Suprapubic skin (tissue), 4 donors: Measurements from ENCODE around the gene SCNN1B. TPM values are rescaled to one million over a fixed set of nuclear protein-coding genes. Genes with fewer than 3 reads are reported as not detected.

Experiments used
- DNase-seq, 2 donors: peaks; one replicate each; pipeline ENCODE4 v3.0.0-alpha.2; 2019; ENCODE audit warnings: low spot score in 2 of 2
- H3K27ac ChIP-seq: fragments of 200-600 bp; sonication (generic); one replicate; pipeline ENCODE4 v1.5.1; 2019
- H3K27me3 ChIP-seq: fragments of 200-600 bp; sonication (generic); one replicate; pipeline ENCODE4 v1.5.1; 2019
- H3K36me3 ChIP-seq: fragments of 200-600 bp; sonication (generic); one replicate; pipeline ENCODE4 v1.5.1; 2019
- H3K4me1 ChIP-seq: fragments of 200-600 bp; sonication (generic); one replicate; pipeline ENCODE4 v1.5.1; 2019
- H3K4me3 ChIP-seq: fragments of 200-600 bp; sonication (generic); one replicate; pipeline ENCODE4 v1.5.1; 2019; ENCODE audit warnings: mild to moderate bottlenecking
- H3K9me3 ChIP-seq: fragments of 200-600 bp; sonication (generic); one replicate; pipeline ENCODE4 v1.5.1; 2019
- EP300 ChIP-seq: sonication (generic); formaldehyde crosslinking; IDR thresholded peaks from one replicate; pipeline ENCODE4 v1.6.1; 2017; ENCODE audit warnings: antibody characterized with exemption
- POLR2A ChIP-seq, 2 donors: fragments of 450-650 bp; IDR thresholded peaks; one replicate each; pipeline ENCODE4 v1.6.1; 2017; ENCODE audit warnings: antibody characterized with exemption in 2 of 2, mild to moderate bottlenecking in 2 of 2, moderate library complexity in 2 of 2
- POLR2AphosphoS5 ChIP-seq, 3 donors: sonication (generic); formaldehyde crosslinking; IDR thresholded peaks; one replicate each; pipeline ENCODE4 v1.6.1; 2017; ENCODE audit warnings: antibody characterized with exemption in 3 of 3
- WGBS: methylation state at CpG from one replicate; pipeline ENCODE4 v1.1.5; 2018; 5-methylcytosine and 5-hydroxymethylcytosine counted together
- total RNA-seq, 4 donors: library from RNA; depleted of rRNA; stranded (reverse); fragments of >200 nt; gene quantifications; one replicate each; pipeline ENCODE4 v1.1.0, GENCODE V29; 2016
- TF ChIP-seq, protein P1 (sequence below), 2 donors: fragments of 200-600 bp in 1 of 2; fragments of 450-650 bp in 1 of 2; sonication (generic) in 1 of 2; IDR thresholded peaks; one replicate each; pipeline ENCODE4 v1.5.1; 2016 to 2019; ENCODE audit warnings: antibody characterized with exemption in 2 of 2, mild to moderate bottlenecking in 1 of 2, moderate library complexity in 1 of 2

The SCNN1B gene
- total RNA-seq, 4 donors from 2014 or later = 36.8 to 73.6 (median 64.1) TPM

DNA sequence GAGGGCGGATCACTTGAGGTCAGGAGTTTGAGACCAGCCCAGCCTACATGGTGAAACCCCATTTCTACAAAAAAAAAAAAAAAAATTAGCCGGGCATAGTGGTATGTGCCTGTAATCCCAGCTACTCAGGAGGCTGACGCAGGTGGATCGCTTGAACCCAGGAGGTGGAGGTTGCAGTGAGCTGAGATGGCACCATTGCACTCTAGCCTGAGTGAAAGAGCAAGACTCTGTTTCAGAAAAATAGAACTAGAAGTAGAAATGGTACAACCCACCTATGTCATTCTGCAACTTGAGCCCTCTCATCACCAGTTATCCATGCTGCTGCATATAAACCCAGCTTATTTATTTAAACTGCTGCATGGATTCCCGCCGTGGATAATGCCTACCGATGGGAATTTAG lies 1.6 kb downstream of the SCNN1B start:
- Histone ChIP-seq H3K4me3 (no peak overlapping the region), H3K36me3 (no peaks in the 10 kb centered on the region), H3K4me1 (peaks cover 8% of the 10 kb centered on the region), H3K27me3 (peaks cover 24% of the 10 kb centered on the region), H3K9me3 (no peaks in the 10 kb centered on the region), H3K27ac (no peak overlapping the region)
- 87% methylated on average over 7 of the region's 7 CpGs for WGBS
- DNase-seq = no peak
- TF ChIP-seq POLR2AphosphoS5 (IDR thresholded peaks at IDR 0.05) (no peak), POLR2A (IDR thresholded peaks at IDR 0.05) (no peak), EP300 (no peak)
- TF ChIP-seq, protein P1, sequence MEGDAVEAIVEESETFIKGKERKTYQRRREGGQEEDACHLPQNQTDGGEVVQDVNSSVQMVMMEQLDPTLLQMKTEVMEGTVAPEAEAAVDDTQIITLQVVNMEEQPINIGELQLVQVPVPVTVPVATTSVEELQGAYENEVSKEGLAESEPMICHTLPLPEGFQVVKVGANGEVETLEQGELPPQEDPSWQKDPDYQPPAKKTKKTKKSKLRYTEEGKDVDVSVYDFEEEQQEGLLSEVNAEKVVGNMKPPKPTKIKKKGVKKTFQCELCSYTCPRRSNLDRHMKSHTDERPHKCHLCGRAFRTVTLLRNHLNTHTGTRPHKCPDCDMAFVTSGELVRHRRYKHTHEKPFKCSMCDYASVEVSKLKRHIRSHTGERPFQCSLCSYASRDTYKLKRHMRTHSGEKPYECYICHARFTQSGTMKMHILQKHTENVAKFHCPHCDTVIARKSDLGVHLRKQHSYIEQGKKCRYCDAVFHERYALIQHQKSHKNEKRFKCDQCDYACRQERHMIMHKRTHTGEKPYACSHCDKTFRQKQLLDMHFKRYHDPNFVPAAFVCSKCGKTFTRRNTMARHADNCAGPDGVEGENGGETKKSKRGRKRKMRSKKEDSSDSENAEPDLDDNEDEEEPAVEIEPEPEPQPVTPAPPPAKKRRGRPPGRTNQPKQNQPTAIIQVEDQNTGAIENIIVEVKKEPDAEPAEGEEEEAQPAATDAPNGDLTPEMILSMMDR (IDR thresholded peaks at IDR 0.05) = no peak

- peaks cover 8% of the 10 kb centered on the region for H3K4me1 ChIP-seq
- no peak overlapping the region for H3K27ac ChIP-seq
- peaks cover 24% of the 10 kb centered on the region for H3K27me3 ChIP-seq
- DNase-seq = no peak
- no peaks in the 10 kb centered on the region for H3K9me3 ChIP-seq
- whole genome bisulfite sequencing = 82% methylated on average over 2 of the region's 2 CpGs
- H3K4me3 ChIP-seq = no peak overlapping the region
- TF ChIP-seq POLR2AphosphoS5 (IDR thresholded peaks at IDR 0.05) (no peak), EP300 (no peak), POLR2A (IDR thresholded peaks at IDR 0.05) (no peak)
- TF ChIP-seq, protein P1 (IDR thresholded peaks at IDR 0.05) = no peak
- no peaks in the 10 kb centered on the region for H3K36me3 ChIP-seq
Observed at GRCh38 chr16:23304620-23305019, 2.5 kb downstream of the SCNN1B start.

- no peak overlapping the region for H3K4me3 ChIP-seq
- no peak overlapping the region for H3K27ac ChIP-seq
- H3K27me3 ChIP-seq = peaks cover 18% of the 10 kb centered on the region
- no peaks in the 10 kb centered on the region for H3K9me3 ChIP-seq
- WGBS = 81% methylated on average over 7 of the region's 7 CpGs
- H3K4me1 ChIP-seq = peaks cover 8% of the 10 kb centered on the region
- no peaks in the 10 kb centered on the region for H3K36me3 ChIP-seq
- TF ChIP-seq POLR2A (IDR thresholded peaks at IDR 0.05) = no peak
- no peak for TF ChIP-seq POLR2AphosphoS5 (IDR thresholded peaks at IDR 0.05)
- DNase-seq = no peak
Observed at GRCh38 chr16:23306199-23307100, 4.3 kb downstream of the SCNN1B start.

DNA sequence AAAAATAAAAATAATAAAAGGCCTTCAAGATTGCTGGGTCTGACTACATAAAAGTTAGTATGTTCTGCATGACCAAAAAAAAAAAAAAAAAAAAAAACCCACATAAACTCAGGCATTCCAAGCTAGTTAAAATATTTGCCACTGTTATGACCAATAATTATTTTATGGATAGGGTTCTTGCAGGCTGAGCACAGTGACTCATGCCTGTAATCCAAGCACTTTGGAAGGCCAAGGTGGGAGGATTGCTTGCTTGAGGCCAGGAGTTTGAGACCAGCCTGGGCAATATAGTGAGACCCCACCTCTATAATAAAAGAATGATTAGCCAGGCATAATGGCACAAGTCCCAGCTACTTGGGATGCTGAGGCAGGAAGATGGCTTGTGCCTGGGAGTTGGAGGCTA lies 8.1 kb downstream of the SCNN1B start:
- no peak overlapping the region for H3K4me3 ChIP-seq

DNA sequence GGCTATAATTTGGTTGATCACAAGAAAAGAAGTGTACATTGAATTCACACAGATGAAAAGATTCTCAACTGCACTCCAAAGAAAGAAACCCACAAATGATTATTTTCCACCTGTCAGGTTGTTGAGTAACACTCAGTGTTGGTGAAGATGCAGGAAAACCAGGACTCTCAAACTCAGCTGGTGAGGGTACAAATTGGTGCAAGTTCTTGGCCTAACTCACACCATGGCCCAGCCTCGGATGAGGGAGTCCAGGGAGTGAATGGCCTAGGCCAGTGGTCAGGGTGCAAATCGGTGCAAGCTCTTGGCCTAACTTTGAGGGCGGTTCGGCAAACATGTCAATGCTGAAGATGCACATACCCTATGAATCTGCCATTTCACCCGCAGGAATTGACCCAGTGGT lies 8.6 kb downstream of the SCNN1B start:
- H3K9me3 ChIP-seq = no peaks in the 10 kb centered on the region
- H3K27ac ChIP-seq = no peak overlapping the region
- DNase-seq = no peak
- no peaks in the 10 kb centered on the region for H3K4me1 ChIP-seq
- TF ChIP-seq POLR2AphosphoS5 (IDR thresholded peaks at IDR 0.05) = no peak
- TF ChIP-seq, protein P1 (IDR thresholded peaks at IDR 0.05) = no peak
- no peak for TF ChIP-seq EP300
- H3K27me3 ChIP-seq = no peaks in the 10 kb centered on the region
- no peaks in the 10 kb centered on the region for H3K36me3 ChIP-seq
- H3K4me3 ChIP-seq = no peak overlapping the region
- WGBS = 95% methylated on average over 4 of the region's 5 CpGs

More for the DNA sequence above, 8.1 kb downstream of the SCNN1B start:
- H3K9me3 ChIP-seq = no peaks in the 10 kb centered on the region
- H3K27ac ChIP-seq = no peak overlapping the region
- no peaks in the 10 kb centered on the region for H3K36me3 ChIP-seq
- no peaks in the 10 kb centered on the region for H3K27me3 ChIP-seq
- TF ChIP-seq POLR2A (IDR thresholded peaks at IDR 0.05) (no peak), POLR2AphosphoS5 (IDR thresholded peaks at IDR 0.05) (no peak)
- TF ChIP-seq, protein P1 (IDR thresholded peaks at IDR 0.05) = no peak
- no peaks in the 10 kb centered on the region for H3K4me1 ChIP-seq
- no peak for DNase-seq
